ENCODE results near the gene DAPK3.

Gene DAPK3

DNA sequence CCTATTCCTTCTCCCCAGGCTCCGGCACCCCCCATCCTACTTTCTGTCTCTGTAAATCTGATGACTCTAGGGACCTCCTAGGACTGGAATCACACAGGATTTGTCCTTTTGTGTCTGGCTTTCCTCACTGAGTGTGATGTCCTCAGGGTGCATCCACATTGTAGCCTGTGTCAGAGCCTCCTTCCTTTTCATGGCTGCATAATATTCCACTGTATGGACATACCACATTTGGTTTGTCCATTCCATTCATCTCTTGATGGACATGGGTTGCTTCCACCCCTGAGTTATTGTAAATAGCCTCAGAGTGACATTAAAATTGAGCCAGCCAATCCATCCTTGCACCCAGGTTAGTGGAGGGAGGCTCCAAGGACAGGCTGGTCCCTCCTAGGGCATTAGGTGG is 60.8 kb downstream of the DAPK3 start:
- no peak for DNase-seq (ENCODE audit: low spot score)

All from RKO (cell line).